SH-SY5Y (cell line): ENCODE results near the gene STRIP1.

Source experiments
- GATA2 ChIP-seq: IDR thresholded peaks from 2 replicates; pipeline ENCODE4 v1.6.1; 2011; ENCODE audit warnings: mild to moderate bottlenecking, low read depth, low read length
- GATA3 ChIP-seq: IDR thresholded peaks from 2 replicates; pipeline ENCODE4 v1.6.1; 2011; ENCODE audit warnings: low read depth, mild to moderate bottlenecking, low read length, moderate library complexity

DNA sequence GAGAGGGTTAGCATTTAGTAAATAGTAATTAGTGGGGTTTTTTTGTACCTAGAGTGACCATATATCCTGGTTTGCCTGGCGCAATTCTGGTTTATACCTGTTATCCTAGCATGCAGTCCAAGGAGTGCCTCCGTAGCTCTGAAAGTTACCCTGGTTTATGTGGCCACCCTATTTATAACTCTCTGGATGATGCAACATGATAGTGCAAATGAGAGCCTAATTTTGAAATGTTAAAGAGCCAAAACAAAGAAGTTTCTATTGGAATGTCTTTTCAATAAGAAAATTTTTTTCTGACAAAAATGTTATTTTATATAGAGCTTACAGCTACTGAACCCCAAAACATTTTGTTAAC lies 44.1 kb upstream of the STRIP1 start:
- TF ChIP-seq GATA3 (no peak), GATA2 (no peak)
